ENCODE measurements around the gene SAMD11. TPM values are rescaled to one million over a fixed set of nuclear protein-coding genes. Genes with fewer than 3 reads are reported as not detected.
"Not testable (repeated sequence)": the region's sequence is repeated elsewhere in the genome, so short reads cannot be mapped to it uniquely, and the experiment has no call there.

Gene SAMD11
- total RNA-seq, 1 donor from 2014 or later = 6.0 TPM

GRCh38 chr1:888297-888696 lies 35.4 kb upstream of the SAMD11 start:
- intact Hi-C loops (cut with DNase I) = no loop called here
- no peaks in the 10 kb centered on the region for H3K36me3 ChIP-seq
- no peak overlapping the region for H3K27ac ChIP-seq
- peaks cover 17% of the 10 kb centered on the region for H3K27me3 ChIP-seq
- H3K4me3 ChIP-seq = no peak overlapping the region
- no peak for DNase-seq
- H3K9me3 ChIP-seq = no peaks in the 10 kb centered on the region
- H3K4me1 ChIP-seq = no peaks in the 10 kb centered on the region
- no peak for ATAC-seq
- no peak for TF ChIP-seq CTCF (IDR thresholded peaks at IDR 0.05)

GRCh38 chr1:889774-890173 lies 33.9 kb upstream of the SAMD11 start:
- H3K4me3 ChIP-seq; ATAC-seq; H3K36me3 ChIP-seq; H3K4me1 ChIP-seq; H3K9me3 ChIP-seq; H3K27ac ChIP-seq; DNase-seq; intact Hi-C loops (cut with DNase I): not testable (repeated sequence)
- peaks cover 17% of the 10 kb centered on the region for H3K27me3 ChIP-seq

GRCh38 chr1:890234-890633 lies 33.5 kb upstream of the SAMD11 start:
- peaks cover 17% of the 10 kb centered on the region for H3K27me3 ChIP-seq
- DNase-seq = not testable (repeated sequence)

GRCh38 chr1:890661-891060 lies 33.1 kb upstream of the SAMD11 start:
- DNase-seq (no peak), ATAC-seq (no peak)
- Histone ChIP-seq H3K36me3 (no peaks in the 10 kb centered on the region), H3K27ac (no peak overlapping the region), H3K4me1 (no peaks in the 10 kb centered on the region), H3K27me3 (peaks cover 17% of the 10 kb centered on the region), H3K4me3 (no peak overlapping the region), H3K9me3 (no peaks in the 10 kb centered on the region)
- intact Hi-C loops (cut with DNase I) = no loop called here
- no peak for TF ChIP-seq CTCF (IDR thresholded peaks at IDR 0.05)

More at GRCh38 chr1:890234-890633, 33.5 kb upstream of the SAMD11 start:
- intact Hi-C loops (cut with DNase I); H3K27ac ChIP-seq; H3K4me3 ChIP-seq; H3K4me1 ChIP-seq; H3K9me3 ChIP-seq; H3K36me3 ChIP-seq; ATAC-seq: not testable (repeated sequence)

- TF ChIP-seq CTCF (IDR thresholded peaks at IDR 0.05) = no peak
- no peaks in the 10 kb centered on the region for H3K36me3 ChIP-seq
- ATAC-seq = no peak
- no peak for DNase-seq
- H3K4me1 ChIP-seq = no peaks in the 10 kb centered on the region
- H3K4me3 ChIP-seq = no peak overlapping the region
- intact Hi-C loops (cut with DNase I) = no loop called here
- peaks cover 19% of the 10 kb centered on the region for H3K27me3 ChIP-seq
- no peaks in the 10 kb centered on the region for H3K9me3 ChIP-seq
- no peak overlapping the region for H3K27ac ChIP-seq
Measured at GRCh38 chr1:897226-897625, 26.5 kb upstream of the SAMD11 start.

GRCh38 chr1:897951-898350 lies 25.8 kb upstream of the SAMD11 start:
- H3K36me3 ChIP-seq; intact Hi-C loops (cut with DNase I); ATAC-seq; H3K9me3 ChIP-seq; DNase-seq; H3K27ac ChIP-seq; H3K4me3 ChIP-seq; H3K4me1 ChIP-seq: not testable (repeated sequence)
- peaks cover 19% of the 10 kb centered on the region for H3K27me3 ChIP-seq

GRCh38 chr1:899636-900317 lies 23.9 kb upstream of the SAMD11 start:
- H3K27me3 ChIP-seq = peaks cover 19% of the 10 kb centered on the region
- no peaks in the 10 kb centered on the region for H3K4me1 ChIP-seq
- ATAC-seq (no peak), DNase-seq (no peak)
- no peak overlapping the region for H3K27ac ChIP-seq
- H3K36me3 ChIP-seq = no peaks in the 10 kb centered on the region
- intact Hi-C loops (cut with DNase I) = loop anchor here (10.0 kb wide), 1 partner anchor 65 kb away; the partner anchor contains the start of genes KLHL17 and PLEKHN1
- H3K4me3 ChIP-seq = no peak overlapping the region
- TF ChIP-seq CTCF (IDR thresholded peaks at IDR 0.05) = no peak
- H3K9me3 ChIP-seq = no peaks in the 10 kb centered on the region
